Activated naive CD4-positive, alpha-beta T cell treated with anti-CD3 and anti-CD28 coated beads, Interleukin-2, amount 50 U/mL, for 24 hours (primary cell): ENCODE measurements around the gene ANKRD16.
"Not testable (repeated sequence)": the region's sequence is repeated elsewhere in the genome, so short reads cannot be mapped to it uniquely, and the experiment has no call there.

Experiments used
- H3K27ac Mint-ChIP-seq: one replicate; pipeline ENCODE4 v1.8.0; 2021; ENCODE audit warnings: mild to moderate bottlenecking, mixed read lengths
- H3K27me3 Mint-ChIP-seq: one replicate; pipeline ENCODE4 v1.8.0; 2021; ENCODE audit warnings: mixed read lengths
- H3K36me3 Mint-ChIP-seq: one replicate; pipeline ENCODE4 v1.8.0; 2021; ENCODE audit warnings: mixed read lengths
- H3K4me1 Mint-ChIP-seq: one replicate; pipeline ENCODE4 v1.8.0; 2021; ENCODE audit warnings: mixed read lengths
- H3K4me3 Mint-ChIP-seq: one replicate; pipeline ENCODE4 v1.8.0; 2021; ENCODE audit warnings: mild to moderate bottlenecking, mixed read lengths
- H3K9me3 Mint-ChIP-seq: one replicate; pipeline ENCODE4 v1.8.0; 2021; ENCODE audit warnings: mixed read lengths

The ANKRD16 gene

GRCh38 chr10:5869156-5869555, 20.5 kb downstream of the ANKRD16 start:
- peaks cover 4% of the 10 kb centered on the region for H3K9me3 Mint-ChIP-seq
- H3K4me3 Mint-ChIP-seq, result no peak overlapping the region
- no peaks in the 10 kb centered on the region for H3K27me3 Mint-ChIP-seq
- peaks cover 7% of the 10 kb centered on the region for H3K36me3 Mint-ChIP-seq
- H3K27ac Mint-ChIP-seq, result no peak overlapping the region
- peaks cover 5% of the 10 kb centered on the region for H3K4me1 Mint-ChIP-seq

GRCh38 chr10:5868383-5868782, 21.3 kb downstream of the ANKRD16 start:
- not testable (repeated sequence) for H3K27ac Mint-ChIP-seq, H3K4me1 Mint-ChIP-seq

GRCh38 chr10:5867091-5867615, 22.5 kb downstream of the ANKRD16 start:
- not testable (repeated sequence) for H3K27ac Mint-ChIP-seq, H3K4me3 Mint-ChIP-seq, H3K36me3 Mint-ChIP-seq, H3K27me3 Mint-ChIP-seq, H3K9me3 Mint-ChIP-seq, H3K4me1 Mint-ChIP-seq

More at GRCh38 chr10:5868383-5868782, 21.3 kb downstream of the ANKRD16 start:
- H3K27me3 Mint-ChIP-seq, H3K9me3 Mint-ChIP-seq, H3K4me3 Mint-ChIP-seq, H3K36me3 Mint-ChIP-seq: not testable (repeated sequence)

- H3K36me3 Mint-ChIP-seq, H3K9me3 Mint-ChIP-seq, H3K27me3 Mint-ChIP-seq, H3K27ac Mint-ChIP-seq, H3K4me1 Mint-ChIP-seq, H3K4me3 Mint-ChIP-seq: not testable (repeated sequence)
Observed at GRCh38 chr10:5866451-5867081, 23.1 kb downstream of the ANKRD16 start.

GRCh38 chr10:5862981-5863685, 26.6 kb downstream of the ANKRD16 start:
- not testable (repeated sequence) for H3K4me1 Mint-ChIP-seq, H3K27ac Mint-ChIP-seq, H3K9me3 Mint-ChIP-seq, H3K36me3 Mint-ChIP-seq, H3K27me3 Mint-ChIP-seq, H3K4me3 Mint-ChIP-seq

- peaks cover 2% of the 10 kb centered on the region for H3K36me3 Mint-ChIP-seq
- H3K27me3 Mint-ChIP-seq, result no peaks in the 10 kb centered on the region
- H3K4me1 Mint-ChIP-seq, result no peaks in the 10 kb centered on the region
- no peak overlapping the region for H3K27ac Mint-ChIP-seq
- H3K4me3 Mint-ChIP-seq, result no peak overlapping the region
- H3K9me3 Mint-ChIP-seq, result no peaks in the 10 kb centered on the region
Observed at GRCh38 chr10:5862360-5862961, 27.2 kb downstream of the ANKRD16 start.

- no peaks in the 10 kb centered on the region for H3K9me3 Mint-ChIP-seq
- no peak overlapping the region for H3K4me3 Mint-ChIP-seq
- H3K27ac Mint-ChIP-seq, result no peak overlapping the region
Observed at GRCh38 chr10:5860066-5860465, 29.6 kb downstream of the ANKRD16 start.

GRCh38 chr10:5858811-5859210, 30.9 kb downstream of the ANKRD16 start:
- Mint-ChIP-seq H3K27ac (no peak overlapping the region), H3K4me1 (no peaks in the 10 kb centered on the region), H3K36me3 (peaks cover 2% of the 10 kb centered on the region), H3K4me3 (no peak overlapping the region), H3K27me3 (no peaks in the 10 kb centered on the region), H3K9me3 (no peaks in the 10 kb centered on the region)

More at GRCh38 chr10:5860066-5860465, 29.6 kb downstream of the ANKRD16 start:
- Mint-ChIP-seq H3K36me3 (peaks cover 2% of the 10 kb centered on the region), H3K27me3 (no peaks in the 10 kb centered on the region), H3K4me1 (no peaks in the 10 kb centered on the region)

GRCh38 chr10:5856701-5857004, 33.0 kb downstream of the ANKRD16 start:
- H3K4me3 Mint-ChIP-seq, result no peak overlapping the region
- no peaks in the 10 kb centered on the region for H3K27me3 Mint-ChIP-seq
- H3K4me1 Mint-ChIP-seq, result no peaks in the 10 kb centered on the region
- no peaks in the 10 kb centered on the region for H3K9me3 Mint-ChIP-seq
- peaks cover 2% of the 10 kb centered on the region for H3K36me3 Mint-ChIP-seq
- H3K27ac Mint-ChIP-seq, result no peak overlapping the region

- no peak overlapping the region for H3K4me3 Mint-ChIP-seq
- peaks cover 2% of the 10 kb centered on the region for H3K36me3 Mint-ChIP-seq
- peak overlapping the region; percentile 24 for H3K27ac Mint-ChIP-seq
- no peaks in the 10 kb centered on the region for H3K4me1 Mint-ChIP-seq
- H3K9me3 Mint-ChIP-seq, result no peaks in the 10 kb centered on the region
- no peaks in the 10 kb centered on the region for H3K27me3 Mint-ChIP-seq
Observed at GRCh38 chr10:5855979-5856700, 33.6 kb downstream of the ANKRD16 start.

GRCh38 chr10:5854131-5854475, 35.6 kb downstream of the ANKRD16 start:
- no peak overlapping the region for H3K4me3 Mint-ChIP-seq

GRCh38 chr10:5846667-5847066, 43.0 kb downstream of the ANKRD16 start:
- Mint-ChIP-seq H3K4me1 (peaks cover 18% of the 10 kb centered on the region), H3K27ac (peak overlapping the region; percentile 80)
- not testable (repeated sequence) for H3K4me3 Mint-ChIP-seq, H3K36me3 Mint-ChIP-seq, H3K9me3 Mint-ChIP-seq, H3K27me3 Mint-ChIP-seq

More at GRCh38 chr10:5854131-5854475, 35.6 kb downstream of the ANKRD16 start:
- Mint-ChIP-seq H3K9me3 (no peaks in the 10 kb centered on the region), H3K4me1 (no peaks in the 10 kb centered on the region), H3K27me3 (no peaks in the 10 kb centered on the region), H3K27ac (no peak overlapping the region), H3K36me3 (no peaks in the 10 kb centered on the region)

GRCh38 chr10:5844345-5845055, 45.2 kb downstream of the ANKRD16 start:
- no peaks in the 10 kb centered on the region for H3K9me3 Mint-ChIP-seq
- H3K27ac Mint-ChIP-seq, result peak overlapping the region; percentile 19
- H3K4me1 Mint-ChIP-seq, result peaks cover 18% of the 10 kb centered on the region
- H3K27me3 Mint-ChIP-seq, result no peaks in the 10 kb centered on the region
- no peak overlapping the region for H3K4me3 Mint-ChIP-seq
- H3K36me3 Mint-ChIP-seq, result no peaks in the 10 kb centered on the region

- no peaks in the 10 kb centered on the region for H3K27me3 Mint-ChIP-seq
- peaks cover 18% of the 10 kb centered on the region for H3K4me1 Mint-ChIP-seq
- H3K4me3 Mint-ChIP-seq, result no peak overlapping the region
- H3K9me3 Mint-ChIP-seq, result no peaks in the 10 kb centered on the region
- H3K36me3 Mint-ChIP-seq, result no peaks in the 10 kb centered on the region
- peak overlapping the region; percentile 19 for H3K27ac Mint-ChIP-seq
Observed at GRCh38 chr10:5843686-5844344, 45.9 kb downstream of the ANKRD16 start.

GRCh38 chr10:5841965-5842364, 47.7 kb downstream of the ANKRD16 start:
- Mint-ChIP-seq H3K4me3 (no peak overlapping the region), H3K27ac (no peak overlapping the region)

More at GRCh38 chr10:5841965-5842364, 47.7 kb downstream of the ANKRD16 start:
- Mint-ChIP-seq H3K9me3 (no peaks in the 10 kb centered on the region), H3K36me3 (no peaks in the 10 kb centered on the region), H3K27me3 (no peaks in the 10 kb centered on the region), H3K4me1 (peaks cover 18% of the 10 kb centered on the region)
